Naive B cell (primary cell): ENCODE data around the gene COL9A1. TPM values are rescaled to one million over a fixed set of nuclear protein-coding genes. Genes with fewer than 3 reads are reported as not detected.

ENCODE experiments used
- ATAC-seq, 2 donors: fragments of 150-1000 bp; cut with Tn5 transposase; 2 replicates each; pipeline ENCODE4 v1.10.0; 2021; ENCODE audit warnings: low read depth in 2 of 2, mild to moderate bottlenecking in 2 of 2, moderate library complexity in 2 of 2
- DNase-seq: peaks from one replicate; pipeline ENCODE4 v3.0.0; 2022
- H3K27ac Mint-ChIP-seq, 6 donors: one replicate each; pipeline ENCODE4 v1.8.0; 2020 to 2022; ENCODE audit warnings: mild to moderate bottlenecking in 6 of 6, mixed read lengths in 6 of 6, moderate library complexity in 5 of 6, inconsistent platforms in 2 of 6
- H3K27me3 Mint-ChIP-seq, 3 donors: one replicate each; pipeline ENCODE4 v1.8.0; 2021 to 2022; ENCODE audit warnings: mixed read lengths in 3 of 3, mild to moderate bottlenecking in 1 of 3
- H3K36me3 Mint-ChIP-seq, 2 donors: one replicate each; pipeline ENCODE4 v1.8.0; 2020 to 2022; ENCODE audit warnings: mixed read lengths in 2 of 2, inconsistent platforms in 1 of 2, mild to moderate bottlenecking in 1 of 2
- H3K4me1 Mint-ChIP-seq, 3 donors: one replicate each; pipeline ENCODE4 v1.8.0; 2020 to 2022; ENCODE audit warnings: mixed read lengths in 3 of 3, inconsistent platforms in 1 of 3, mild to moderate bottlenecking in 1 of 3, moderate library complexity in 1 of 3
- H3K4me3 Mint-ChIP-seq, 8 donors: one replicate each; pipeline ENCODE4 v1.8.0; 2020 to 2022; ENCODE audit warnings: mild to moderate bottlenecking in 8 of 8, mixed read lengths in 8 of 8, moderate library complexity in 8 of 8, inconsistent platforms in 2 of 8
- H3K9me3 Mint-ChIP-seq, 7 donors: one replicate each; pipeline ENCODE4 v1.8.0; 2020 to 2022; ENCODE audit warnings: mixed read lengths in 7 of 7, mild to moderate bottlenecking in 5 of 7, inconsistent platforms in 2 of 7, moderate library complexity in 1 of 7
- polyA plus RNA-seq, 6 donors: library from polyadenylated mRNA; unstranded; fragments of 300-500 nt; fragmentation: Illumina TruSeq; gene quantifications; one replicate each; pipeline ENCODE4 v1.2.3, GENCODE V29; 2021; ENCODE audit warnings: low read depth in 6 of 6

Gene COL9A1
- polyA plus RNA-seq, 6 donors from 2014 or later, result 0.12 TPM; not detected in 5

DNA sequence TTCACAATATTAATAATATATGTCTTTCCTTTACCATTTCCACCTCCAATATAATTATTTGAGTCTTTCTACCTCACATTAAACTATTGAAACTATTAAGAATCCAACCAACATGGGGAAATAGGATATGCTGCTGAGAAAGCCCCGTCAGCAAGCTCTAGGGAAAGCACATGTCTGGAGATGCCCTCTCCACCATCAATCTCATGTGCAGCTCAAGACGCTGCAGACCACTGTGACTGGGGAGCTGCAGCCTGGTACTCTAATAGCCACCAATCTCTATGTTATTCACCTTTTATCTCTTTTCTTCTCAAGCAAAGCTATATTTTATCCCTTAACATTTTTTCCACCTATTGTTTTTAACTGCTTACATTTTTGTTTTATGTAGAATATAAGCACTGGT lies 50.3 kb downstream of the COL9A1 start:
- peaks cover 11 to 21% (median 18%) of the 10 kb centered on the region in 3 donors for H3K27me3 Mint-ChIP-seq

DNA sequence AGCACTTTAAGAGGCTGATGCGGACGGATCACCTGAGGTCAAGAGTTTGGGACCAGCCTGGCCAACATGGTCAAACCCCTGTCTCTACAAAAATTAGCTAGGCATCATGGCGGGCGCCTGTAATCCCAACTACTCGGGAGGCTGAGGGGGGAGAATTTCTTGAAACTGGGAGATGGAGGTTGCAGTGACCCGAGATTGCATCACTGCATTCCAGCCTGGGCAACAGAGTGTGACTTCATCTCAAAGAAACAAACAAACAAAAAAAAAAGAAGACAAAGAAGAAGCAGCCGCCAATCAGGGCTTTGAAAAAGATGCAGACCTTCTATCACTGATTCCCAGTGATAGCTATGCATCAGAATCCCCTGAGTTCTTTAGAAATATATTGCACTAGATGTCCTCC lies 56.8 kb downstream of the COL9A1 start:
- no peak for ATAC-seq
- peaks cover 3 to 22% (median 6%) of the 10 kb centered on the region in 3 donors for H3K27me3 Mint-ChIP-seq
- H3K4me3 Mint-ChIP-seq, result no peak overlapping the region
- DNase-seq, result no peak
- no peaks in the 10 kb centered on the region for H3K4me1 Mint-ChIP-seq
- H3K27ac Mint-ChIP-seq, result no peak overlapping the region
- H3K36me3 Mint-ChIP-seq, result no peaks in the 10 kb centered on the region
- H3K9me3 Mint-ChIP-seq, result peaks cover 0 to 4% (median 0%) of the 10 kb centered on the region in 7 donors

More for the DNA sequence above, 50.3 kb downstream of the COL9A1 start:
- H3K4me1 Mint-ChIP-seq, result no peaks in the 10 kb centered on the region
- no peak overlapping the region for H3K4me3 Mint-ChIP-seq
- H3K9me3 Mint-ChIP-seq, result no peaks in the 10 kb centered on the region
- no peaks in the 10 kb centered on the region for H3K36me3 Mint-ChIP-seq
- H3K27ac Mint-ChIP-seq, result no peak overlapping the region
- DNase-seq (no peak), ATAC-seq (no peak)

DNA sequence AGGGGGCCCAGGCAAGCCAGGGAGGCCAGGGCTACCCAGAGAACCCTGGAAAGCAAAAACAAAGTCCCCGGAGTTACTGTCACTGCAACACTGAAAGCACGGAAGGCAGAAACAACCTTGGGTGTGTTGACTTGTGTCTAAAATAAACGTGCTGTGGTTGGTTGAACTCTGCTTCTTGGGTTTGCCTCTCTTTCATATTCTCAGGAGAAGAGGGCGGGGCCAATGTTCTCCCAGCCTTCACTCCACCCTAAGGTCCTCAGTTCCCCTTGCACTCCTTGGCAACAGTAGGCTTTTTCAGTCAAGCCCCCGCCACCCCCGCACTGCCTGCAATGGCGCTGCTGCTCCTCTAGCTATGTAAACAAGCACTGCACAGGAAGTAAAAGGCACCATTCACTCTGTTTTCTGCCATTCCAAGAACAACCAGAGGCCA lies 60.9 kb downstream of the COL9A1 start:
- Mint-ChIP-seq H3K27me3 (peaks cover 0 to 11% (median 8%) of the 10 kb centered on the region in 3 donors), H3K36me3 (no peaks in the 10 kb centered on the region), H3K27ac (no peak overlapping the region), H3K4me3 (no peak overlapping the region), H3K9me3 (peaks cover 0 to 4% (median 0%) of the 10 kb centered on the region in 7 donors), H3K4me1 (no peaks in the 10 kb centered on the region)
- ATAC-seq, result no peak
- DNase-seq, result no peak

DNA sequence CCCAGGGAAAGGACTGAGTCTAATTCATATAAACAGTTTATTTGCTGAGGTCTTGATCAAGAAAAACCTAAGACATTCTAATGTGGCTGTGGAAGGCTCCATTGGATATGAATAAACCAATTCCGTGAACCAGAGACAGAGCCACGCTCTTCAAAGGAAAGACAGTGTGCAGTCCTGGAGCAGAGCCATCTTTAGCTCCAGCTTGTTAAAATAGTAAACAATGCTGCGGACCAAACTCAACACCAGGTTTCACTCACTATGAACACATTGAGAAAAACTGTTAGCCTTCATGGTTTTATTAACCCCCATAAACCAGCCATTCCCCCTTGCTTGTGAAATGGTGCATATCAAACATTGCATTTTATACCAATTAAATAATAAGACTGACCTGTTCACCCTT lies 61.9 kb downstream of the COL9A1 start:
- ATAC-seq (no peak), DNase-seq (no peak)
- no peak overlapping the region for H3K4me3 Mint-ChIP-seq
- peaks cover 0 to 4% (median 0%) of the 10 kb centered on the region in 7 donors for H3K9me3 Mint-ChIP-seq
- peaks cover 0 to 12% (median 11%) of the 10 kb centered on the region in 3 donors for H3K27me3 Mint-ChIP-seq
- H3K27ac Mint-ChIP-seq, result no peak overlapping the region
- no peaks in the 10 kb centered on the region for H3K4me1 Mint-ChIP-seq
- no peaks in the 10 kb centered on the region for H3K36me3 Mint-ChIP-seq

DNA sequence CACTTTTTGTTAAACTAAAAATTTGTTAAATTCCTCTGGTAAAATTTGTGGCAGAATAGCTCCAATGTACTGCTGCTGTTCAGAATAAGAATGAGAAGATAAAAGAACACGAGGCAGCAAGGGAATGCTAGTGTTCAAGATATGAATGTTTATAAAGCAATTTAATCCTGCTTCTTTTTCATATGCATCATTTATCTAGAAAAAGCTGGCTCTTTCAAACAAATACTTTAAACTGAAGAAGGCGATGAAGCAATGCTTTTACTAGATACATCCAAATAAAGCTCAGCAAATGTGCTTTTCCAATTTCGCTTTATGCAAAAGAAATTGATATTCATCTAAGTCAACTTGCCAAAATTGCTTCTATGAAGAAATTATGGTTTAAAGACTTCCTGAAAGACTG lies 66.5 kb downstream of the COL9A1 start:
- Mint-ChIP-seq H3K9me3 (no peaks in the 10 kb centered on the region), H3K36me3 (no peaks in the 10 kb centered on the region), H3K27ac (no peak overlapping the region), H3K4me3 (no peak overlapping the region), H3K27me3 (peaks cover 0 to 12% (median 11%) of the 10 kb centered on the region in 3 donors), H3K4me1 (no peaks in the 10 kb centered on the region)
- ATAC-seq, result no peak
- DNase-seq, result no peak

DNA sequence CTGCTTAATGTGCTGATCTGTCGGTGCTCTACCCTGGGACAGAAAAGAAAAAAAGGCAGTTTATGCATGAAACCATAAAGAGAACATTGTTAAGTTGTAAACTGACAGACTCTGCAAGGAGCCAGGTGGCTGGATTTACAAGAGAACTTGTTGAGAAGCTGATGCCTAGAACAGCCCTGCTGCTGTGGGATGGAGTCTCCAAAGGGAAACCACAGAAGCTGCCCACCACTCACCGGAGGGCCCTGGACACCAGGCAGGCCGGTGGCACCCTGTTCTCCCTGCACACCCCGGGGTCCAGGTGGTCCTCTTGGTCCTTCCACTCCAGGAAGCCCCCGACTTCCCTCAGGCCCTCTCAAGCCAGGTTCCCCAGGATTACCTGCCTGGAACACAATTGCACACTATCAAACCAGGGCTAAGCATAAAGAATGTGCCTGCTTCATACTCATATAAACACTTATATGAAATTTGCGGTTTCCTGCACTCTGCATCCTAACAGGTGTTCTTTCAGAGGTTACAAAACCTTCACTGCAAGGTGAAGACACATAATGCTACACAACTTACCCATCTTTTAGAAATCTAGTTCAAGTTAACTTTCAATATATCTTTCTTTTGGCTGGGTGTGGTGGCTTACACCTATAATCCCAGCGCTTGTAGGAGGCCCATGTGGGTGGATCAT lies 68.2 kb downstream of the COL9A1 start:
- no peak for ATAC-seq
- DNase-seq, result no peak
- no peaks in the 10 kb centered on the region for H3K36me3 Mint-ChIP-seq
- H3K9me3 Mint-ChIP-seq, result no peaks in the 10 kb centered on the region
- no peak overlapping the region for H3K27ac Mint-ChIP-seq
- H3K4me3 Mint-ChIP-seq, result no peak overlapping the region
- no peaks in the 10 kb centered on the region for H3K4me1 Mint-ChIP-seq
- H3K27me3 Mint-ChIP-seq, result peaks cover 0 to 12% (median 11%) of the 10 kb centered on the region in 3 donors

DNA sequence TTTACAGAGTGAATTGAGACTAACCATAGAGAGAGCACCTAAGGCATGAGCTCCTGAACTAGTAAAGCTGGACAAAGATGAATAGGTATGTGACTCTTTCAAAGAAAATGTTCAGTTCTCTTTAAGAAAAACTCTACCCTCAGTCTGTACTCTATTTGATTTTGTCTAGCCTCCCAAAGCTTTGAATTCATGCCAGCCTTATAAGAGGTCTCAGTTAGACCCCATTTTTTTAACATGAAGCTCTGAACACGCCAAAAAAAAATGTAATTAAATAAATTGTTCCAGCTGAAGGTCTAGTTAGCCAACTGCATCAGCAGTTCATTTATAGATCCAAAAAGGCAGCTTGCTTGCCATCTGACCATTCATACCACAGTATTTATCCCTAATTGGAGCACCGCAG lies 71.6 kb downstream of the COL9A1 start:
- Mint-ChIP-seq H3K4me1 (no peaks in the 10 kb centered on the region), H3K36me3 (no peaks in the 10 kb centered on the region), H3K4me3 (no peak overlapping the region), H3K27ac (no peak overlapping the region), H3K9me3 (no peaks in the 10 kb centered on the region), H3K27me3 (peaks cover 0 to 6% (median 5%) of the 10 kb centered on the region in 3 donors)
- ATAC-seq (no peak), DNase-seq (no peak)

DNA sequence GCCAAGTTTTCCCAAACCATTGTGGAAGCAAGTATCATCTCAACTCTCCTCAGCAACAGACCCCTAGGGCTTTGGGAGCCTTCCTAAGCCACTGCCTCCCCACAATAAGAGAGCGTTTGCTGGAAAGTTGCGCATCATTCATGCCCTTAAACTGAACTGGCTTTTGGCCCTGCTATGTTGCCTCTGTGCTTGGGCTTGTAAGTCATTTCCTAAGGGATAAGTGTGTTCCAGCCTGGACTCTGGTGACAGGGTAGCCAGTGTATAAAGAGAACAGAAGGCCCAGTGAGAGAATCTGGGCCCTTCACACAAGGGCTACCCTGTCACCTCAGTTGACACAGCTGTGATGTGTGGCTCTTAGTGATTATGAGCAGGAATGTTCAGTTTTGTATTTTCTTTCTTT lies 77.8 kb downstream of the COL9A1 start:
- H3K4me1 Mint-ChIP-seq, result peaks cover 3 to 9% (median 8%) of the 10 kb centered on the region in 3 donors
- no peak overlapping the region for H3K4me3 Mint-ChIP-seq
- DNase-seq, result no peak
- H3K36me3 Mint-ChIP-seq, result no peaks in the 10 kb centered on the region
- H3K27ac Mint-ChIP-seq, result no peak overlapping the region
- H3K9me3 Mint-ChIP-seq, result no peaks in the 10 kb centered on the region
- ATAC-seq, result no peak
- H3K27me3 Mint-ChIP-seq, result peaks cover 9 to 17% (median 11%) of the 10 kb centered on the region in 3 donors

DNA sequence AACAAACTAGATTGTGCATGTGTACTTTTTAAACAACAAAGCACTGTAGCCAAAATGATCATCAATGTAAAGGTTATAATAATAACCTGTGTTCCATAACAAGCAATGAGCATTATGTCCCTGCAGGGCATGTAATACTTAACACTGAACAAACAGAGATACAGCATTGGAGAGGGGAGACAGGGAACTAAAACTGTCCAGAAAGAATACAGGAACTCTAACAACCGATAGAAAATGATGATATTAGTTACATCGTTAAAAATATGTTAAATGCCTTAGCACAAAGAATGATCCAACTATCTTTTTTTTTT lies 80.5 kb downstream of the COL9A1 start:
- ATAC-seq (no peak), DNase-seq (no peak)
- H3K4me3 Mint-ChIP-seq, result no peak overlapping the region
- no peak overlapping the region for H3K27ac Mint-ChIP-seq
- peaks cover 9 to 17% (median 11%) of the 10 kb centered on the region in 3 donors for H3K27me3 Mint-ChIP-seq
- H3K36me3 Mint-ChIP-seq, result no peaks in the 10 kb centered on the region
- H3K9me3 Mint-ChIP-seq, result no peaks in the 10 kb centered on the region
- H3K4me1 Mint-ChIP-seq, result peaks cover 3 to 9% (median 8%) of the 10 kb centered on the region in 3 donors

DNA sequence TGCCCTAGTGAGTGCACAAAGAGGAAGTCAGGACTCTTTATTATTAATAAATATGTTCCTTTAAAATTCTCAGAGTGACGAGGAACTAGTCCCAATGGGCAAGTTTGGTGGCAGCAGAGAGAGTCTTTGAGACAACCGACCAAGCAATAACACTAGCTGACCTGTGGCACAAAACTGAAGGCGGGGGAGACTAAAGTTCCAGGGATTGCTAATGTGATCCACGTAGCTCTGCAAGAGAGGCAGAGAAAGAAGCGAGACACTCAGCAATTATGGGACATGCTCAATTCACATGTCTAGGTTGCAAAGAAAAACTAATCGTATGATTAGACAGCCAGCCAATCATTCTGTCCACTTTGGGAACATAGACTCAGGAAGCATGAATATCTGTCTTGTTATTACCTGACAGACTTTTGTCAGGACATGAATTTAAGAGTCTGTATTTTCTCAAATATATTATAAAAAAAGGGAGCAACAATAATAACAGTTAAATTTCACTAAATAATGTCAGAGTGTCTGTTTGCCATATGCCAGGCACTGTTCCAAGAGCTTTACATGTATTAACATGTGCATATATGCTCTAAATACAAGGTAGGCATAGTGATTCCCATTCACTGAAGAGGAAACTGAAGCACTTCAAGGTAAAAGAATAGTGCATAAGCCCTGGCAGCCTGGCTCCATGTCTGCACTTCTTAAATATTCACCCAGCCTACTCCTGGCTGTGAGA lies 81.0 kb downstream of the COL9A1 start:
- ATAC-seq (peak in 1 of 2 donors; percentile 25), DNase-seq (no peak)
- Mint-ChIP-seq H3K4me3 (no peak overlapping the region), H3K4me1 (peaks cover 3 to 9% (median 8%) of the 10 kb centered on the region in 3 donors), H3K27ac (no peak overlapping the region), H3K9me3 (no peaks in the 10 kb centered on the region), H3K36me3 (no peaks in the 10 kb centered on the region), H3K27me3 (peaks cover 9 to 17% (median 9%) of the 10 kb centered on the region in 3 donors)

DNA sequence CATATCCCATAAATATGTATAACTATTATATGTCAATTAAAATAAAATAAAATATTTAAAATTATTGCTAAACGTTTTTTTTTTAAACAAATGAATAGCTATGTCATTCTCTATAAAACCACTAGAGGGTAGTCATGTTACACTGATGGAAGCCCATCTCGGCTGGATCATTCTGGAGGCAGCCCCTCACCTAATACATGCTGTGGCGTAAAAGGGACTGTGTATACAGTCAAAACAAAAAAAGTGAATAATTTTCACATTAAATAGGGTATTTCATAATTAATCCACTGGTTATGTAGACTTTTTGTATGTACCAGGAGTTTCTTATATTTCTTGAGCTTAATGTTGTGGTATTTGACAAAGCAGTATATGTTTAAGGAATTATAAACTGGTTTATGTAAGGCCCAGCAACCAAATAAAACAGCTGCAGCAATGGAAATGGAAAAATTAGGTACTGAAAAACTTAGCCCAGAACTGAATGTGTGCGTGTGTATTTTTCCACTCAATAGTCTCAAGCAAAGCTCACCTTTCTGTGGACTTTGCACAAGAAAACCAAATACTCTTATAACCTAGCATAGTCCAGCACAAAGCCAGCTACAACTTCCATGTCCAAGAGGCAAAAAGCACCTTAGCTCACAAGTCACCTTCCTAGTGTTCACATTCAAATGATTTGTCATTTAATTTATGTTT lies 81.7 kb downstream of the COL9A1 start:
- H3K27me3 Mint-ChIP-seq, result peaks cover 6 to 17% (median 9%) of the 10 kb centered on the region in 3 donors
- DNase-seq, result peak; percentile 7
- no peaks in the 10 kb centered on the region for H3K9me3 Mint-ChIP-seq
- H3K36me3 Mint-ChIP-seq, result no peaks in the 10 kb centered on the region
- peak; percentile 34 to 36 for ATAC-seq
- H3K27ac Mint-ChIP-seq, result no peak overlapping the region
- H3K4me3 Mint-ChIP-seq, result no peak overlapping the region
- peaks cover 3 to 9% (median 8%) of the 10 kb centered on the region in 3 donors for H3K4me1 Mint-ChIP-seq

DNA sequence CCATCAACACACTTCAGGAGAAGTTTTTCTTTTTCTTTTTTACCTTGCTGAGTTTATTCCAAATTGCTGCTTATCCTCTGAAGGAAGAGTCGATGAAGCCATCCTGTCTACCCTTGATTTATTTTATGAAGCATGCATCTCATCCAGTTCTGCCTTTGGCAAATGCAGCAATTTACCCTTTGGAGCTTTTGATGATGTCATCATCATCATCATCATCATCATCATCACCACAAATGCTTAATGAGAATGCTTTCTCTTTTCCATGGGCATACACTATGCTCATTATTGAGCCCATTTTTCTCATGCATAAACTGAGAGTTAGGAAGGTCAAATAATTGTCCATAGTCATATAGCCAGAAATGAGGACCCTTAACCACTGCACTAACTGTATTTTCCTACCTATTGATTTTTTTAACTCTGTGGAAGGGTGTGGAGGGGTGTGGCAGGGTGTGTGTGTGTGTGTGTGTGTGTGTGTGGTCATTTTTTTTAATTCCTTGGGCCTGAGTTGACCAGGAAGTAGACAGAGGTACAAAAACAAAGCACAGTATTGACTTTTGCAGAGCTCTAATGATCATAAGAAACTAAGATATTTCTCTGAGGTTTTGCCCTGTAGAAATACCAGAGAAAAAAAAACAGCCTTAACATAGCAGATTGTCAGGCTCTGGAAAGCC lies 82.8 kb downstream of the COL9A1 start:
- Mint-ChIP-seq H3K27me3 (peaks cover 6 to 12% (median 9%) of the 10 kb centered on the region in 3 donors), H3K4me3 (no peak overlapping the region), H3K4me1 (peaks cover 3 to 9% (median 8%) of the 10 kb centered on the region in 3 donors), H3K36me3 (no peaks in the 10 kb centered on the region), H3K9me3 (no peaks in the 10 kb centered on the region), H3K27ac (no peak overlapping the region)
- ATAC-seq, result no peak
- no peak for DNase-seq

DNA sequence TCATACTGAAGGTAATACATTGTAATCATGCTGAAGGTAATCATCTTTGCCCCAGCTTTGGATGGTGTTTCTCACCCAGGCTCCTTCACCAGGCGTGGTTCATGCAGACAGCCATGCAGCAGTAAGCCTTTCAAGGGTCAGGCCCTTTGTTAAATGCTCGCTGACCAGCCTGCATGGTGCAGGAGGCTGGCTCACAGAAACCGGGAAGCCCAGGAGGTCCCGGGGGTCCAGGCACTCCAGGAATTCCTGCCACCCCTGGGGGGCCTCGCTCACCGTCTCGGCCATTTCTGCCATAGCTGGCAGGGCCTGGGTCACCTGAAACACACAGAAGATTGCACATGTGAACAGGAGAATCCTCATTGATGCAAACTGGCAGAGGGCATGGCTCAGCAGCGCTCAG lies 86.1 kb downstream of the COL9A1 start:
- Mint-ChIP-seq H3K27ac (peak overlapping the region in 1 of 6 donors; percentile 49), H3K4me3 (no peak overlapping the region), H3K36me3 (no peaks in the 10 kb centered on the region), H3K4me1 (peaks cover 2 to 8% (median 7%) of the 10 kb centered on the region in 3 donors), H3K27me3 (no peaks in the 10 kb centered on the region), H3K9me3 (no peaks in the 10 kb centered on the region)
- no peak for ATAC-seq
- no peak for DNase-seq
